ENCODE results near the gene COX20. TPM values are rescaled to one million over a fixed set of nuclear protein-coding genes. Genes with fewer than 3 reads are reported as not detected.

COX20 gene
- total and polyA plus RNA-seq, 2 of the 13 experiments (the other 11 are each of a cell fraction or from before 2014, with no cell fraction given): 34.4 to 95.8 TPM

GRCh38 chr1:244834543-244835275, 749 bp upstream of the COX20 start:
- Histone ChIP-seq H3K4me1 (ENCODE audit: insufficient read depth, low read length) (peaks cover 64% of the 10 kb centered on the region), H3K4me3 (replicated peaks in 1 of 3; ENCODE audit: insufficient read depth in 1 of 3, low read depth in 2 of 3, low read length in 3 of 3) (peak overlapping the region; percentile 47 to 73 (median 52)), H3K27ac (ENCODE audit: extremely low read length, insufficient read depth, low read length) (peak overlapping the region; percentile 100), H3K9me3 (ENCODE audit: low read length) (no peaks in the 10 kb centered on the region), H3K4me2 (ENCODE audit: low read depth, low read length) (peak overlapping the region; percentile 97), H2AFZ (ENCODE audit: low read length) (no peak overlapping the region), H3K27me3 (ENCODE audit: control insufficient read depth in 1 of 2, insufficient read depth in 2 of 2, low read length in 2 of 2) (no peaks in the 10 kb centered on the region; a peak in 1 of 5 replicates), H3K36me3 (replicated peaks in 1 of 2; ENCODE audit: control insufficient read depth in 1 of 2, insufficient read depth in 2 of 2, low read length in 2 of 2) (no peaks in the 10 kb centered on the region; a peak in 2 of 5 replicates), H4K20me1 (ENCODE audit: insufficient read depth, low read length) (peaks cover 24% of the 10 kb centered on the region), H3K9ac (ENCODE audit: insufficient read depth, low read depth, low read length) (peak overlapping the region; percentile 97), H3K79me2 (ENCODE audit: insufficient read depth, low read length) (peaks cover 40% of the 10 kb centered on the region)
- POLR2A ChIA-PET: interaction anchor here (0.5 to 10.1 kb wide), 16 partner anchors 9 to 785 kb away, joined by 3 to 163 read pairs (median 5); partner anchors contain the start of gene HNRNPU
- intact Hi-C loops (cut with micrococcal nuclease; ENCODE audit: unreplicated experiment): loop anchor here (1.0 to 10.0 kb wide), 5 partner anchors 30 to 380 kb away; partner anchors contain the start of genes ADSS2, DESI2 and HNRNPU
- TSS peak; percentile 97 for BruUV-seq (replicated peaks)
- peak; percentile 82 for ATAC-seq
- FAIRE-seq: no peak
- DNase-seq (ENCODE audit: low spot score): peak; percentile 91
- CTCF ChIA-PET (ENCODE audit: low intra/inter-chr PET ratio, low total read pairs): no interaction called here
- WGBS (ENCODE audit: low lambda C conversion rate): under 1% methylated on average over 34 of the region's 49 CpGs
- in situ Hi-C loops (cut with HindIII; ENCODE audit: extremely low pct_ligation_motif_present, low pct_unique_long_range_greater_than_20kb): no loop called here
- TF ChIP-seq, protein P1, sequence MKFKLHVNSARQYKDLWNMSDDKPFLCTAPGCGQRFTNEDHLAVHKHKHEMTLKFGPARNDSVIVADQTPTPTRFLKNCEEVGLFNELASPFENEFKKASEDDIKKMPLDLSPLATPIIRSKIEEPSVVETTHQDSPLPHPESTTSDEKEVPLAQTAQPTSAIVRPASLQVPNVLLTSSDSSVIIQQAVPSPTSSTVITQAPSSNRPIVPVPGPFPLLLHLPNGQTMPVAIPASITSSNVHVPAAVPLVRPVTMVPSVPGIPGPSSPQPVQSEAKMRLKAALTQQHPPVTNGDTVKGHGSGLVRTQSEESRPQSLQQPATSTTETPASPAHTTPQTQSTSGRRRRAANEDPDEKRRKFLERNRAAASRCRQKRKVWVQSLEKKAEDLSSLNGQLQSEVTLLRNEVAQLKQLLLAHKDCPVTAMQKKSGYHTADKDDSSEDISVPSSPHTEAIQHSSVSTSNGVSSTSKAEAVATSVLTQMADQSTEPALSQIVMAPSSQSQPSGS (CRISPR knock-in tag; IDR thresholded peaks at IDR 0.05): peak; percentile 12; the same call in 1 of the 2 replicates
- TF ChIP-seq ZNF264 (CRISPR knock-in tag; IDR thresholded peaks at IDR 0.05): peak; percentile 46; the same call in 1 of the 2 replicates
- peak; percentile 84; the same call in 1 of the 2 replicates for TF ChIP-seq MTA1 (CRISPR knock-in tag; IDR thresholded peaks at IDR 0.05; ENCODE audit: borderline replicate concordance)
- no peak for TF ChIP-seq SNRNP70 (IDR thresholded peaks at IDR 0.05; ENCODE audit: low read depth, low read length)
- no peak for TF ChIP-seq THAP8 (CRISPR knock-in tag; IDR thresholded peaks at IDR 0.05; ENCODE audit: borderline replicate concordance)
- TF ChIP-seq ZFP1 (CRISPR knock-in tag; IDR thresholded peaks at IDR 0.05): peak; percentile 82; the same call in 1 of the 2 replicates
- TF ChIP-seq, protein P2, sequence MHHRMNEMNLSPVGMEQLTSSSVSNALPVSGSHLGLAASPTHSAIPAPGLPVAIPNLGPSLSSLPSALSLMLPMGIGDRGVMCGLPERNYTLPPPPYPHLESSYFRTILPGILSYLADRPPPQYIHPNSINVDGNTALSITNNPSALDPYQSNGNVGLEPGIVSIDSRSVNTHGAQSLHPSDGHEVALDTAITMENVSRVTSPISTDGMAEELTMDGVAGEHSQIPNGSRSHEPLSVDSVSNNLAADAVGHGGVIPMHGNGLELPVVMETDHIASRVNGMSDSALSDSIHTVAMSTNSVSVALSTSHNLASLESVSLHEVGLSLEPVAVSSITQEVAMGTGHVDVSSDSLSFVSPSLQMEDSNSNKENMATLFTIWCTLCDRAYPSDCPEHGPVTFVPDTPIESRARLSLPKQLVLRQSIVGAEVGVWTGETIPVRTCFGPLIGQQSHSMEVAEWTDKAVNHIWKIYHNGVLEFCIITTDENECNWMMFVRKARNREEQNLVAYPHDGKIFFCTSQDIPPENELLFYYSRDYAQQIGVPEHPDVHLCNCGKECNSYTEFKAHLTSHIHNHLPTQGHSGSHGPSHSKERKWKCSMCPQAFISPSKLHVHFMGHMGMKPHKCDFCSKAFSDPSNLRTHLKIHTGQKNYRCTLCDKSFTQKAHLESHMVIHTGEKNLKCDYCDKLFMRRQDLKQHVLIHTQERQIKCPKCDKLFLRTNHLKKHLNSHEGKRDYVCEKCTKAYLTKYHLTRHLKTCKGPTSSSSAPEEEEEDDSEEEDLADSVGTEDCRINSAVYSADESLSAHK (CRISPR knock-in tag; IDR thresholded peaks at IDR 0.05; ENCODE audit: borderline replicate concordance): no peak
- TF ChIP-seq HDAC2 (CRISPR knock-in tag; IDR thresholded peaks at IDR 0.05): peak; percentile 78
- no peak for TF ChIP-seq RFX1 (IDR thresholded peaks at IDR 0.05)
- peak; percentile 15; the same call in 1 of the 2 replicates for TF ChIP-seq FOXK1 (CRISPR knock-in tag; IDR thresholded peaks at IDR 0.05; ENCODE audit: borderline replicate concordance, low read depth)
- TF ChIP-seq ZNF790 (CRISPR knock-in tag; IDR thresholded peaks at IDR 0.05; ENCODE audit: borderline replicate concordance): peak; percentile 27; the same call in 1 of the 2 replicates
- 0 out of 2 replicates have a peak, but pooled peaks have one; percentile 36 for TF ChIP-seq ZNF263 (CRISPR knock-in tag; IDR thresholded peaks at IDR 0.05)
- TF ChIP-seq BCL6 (CRISPR knock-in tag; IDR thresholded peaks at IDR 0.05): no peak
- no peak for TF ChIP-seq SP5 (CRISPR knock-in tag; IDR thresholded peaks at IDR 0.05; ENCODE audit: borderline replicate concordance, low read depth)
- TF ChIP-seq THAP7 (CRISPR knock-in tag; IDR thresholded peaks at IDR 0.05): 0 out of 2 replicates have a peak, but pooled peaks have one; percentile 66
- no peak for TF ChIP-seq RFX5 (IDR thresholded peaks at IDR 0.05; ENCODE audit: low read depth, low read length)
- TF ChIP-seq HCFC1 (IDR thresholded peaks at IDR 0.05; ENCODE audit: low read depth, low read length): no peak
- no peak for TF ChIP-seq PPARG (CRISPR knock-in tag; conservative IDR thresholded peaks at IDR 0.05)
- TF ChIP-seq ZC3H13 (CRISPR knock-in tag; IDR thresholded peaks at IDR 0.05): 0 out of 2 replicates have a peak, but pooled peaks have one; percentile 18
- TF ChIP-seq ZSCAN31 (CRISPR knock-in tag; IDR thresholded peaks at IDR 0.05; ENCODE audit: low read depth): no peak; the same call in none of the 2 replicates

Data from HepG2 (cell line).